Fibroblast of villous mesenchyme (primary cell): Measurements from ENCODE around the gene YKT6. TPM values are rescaled to one million over a fixed set of nuclear protein-coding genes. Genes with fewer than 3 reads are reported as not detected.

Experiments
- DNase-seq: peaks from one replicate; pipeline ENCODE4 v3.0.0-alpha.2; 2010; ENCODE audit warnings: low read depth
- H3K4me3 ChIP-seq: 2 replicates; pipeline ENCODE4 v1.5.1; 2011; ENCODE audit warnings: low read depth, mild to moderate bottlenecking, low read length
- CTCF ChIP-seq: IDR thresholded peaks from 2 replicates; pipeline ENCODE4 v1.5.1; 2012; ENCODE audit warnings: low read depth, mild to moderate bottlenecking, low read length; ENCODE audit not compliant: insufficient read depth
- total RNA-seq: library from RNA; depleted of rRNA; stranded (reverse); fragments of >200 nt; gene quantifications from 2 replicates; pipeline ENCODE4 v1.2.3, GENCODE V29; 2012

Gene YKT6
- total RNA-seq, 1 donor: 108 TPM

GRCh38 chr7:44156453-44157010, 44.2 kb upstream of the YKT6 start:
- H3K4me3 ChIP-seq: no peak overlapping the region
- no peak for TF ChIP-seq CTCF
- no peak for DNase-seq

- TF ChIP-seq CTCF: no peak
- DNase-seq: no peak
- no peak overlapping the region for H3K4me3 ChIP-seq
These were observed 43.4 kb upstream of the YKT6 start for GRCh38 chr7:44157116-44158080.

DNA sequence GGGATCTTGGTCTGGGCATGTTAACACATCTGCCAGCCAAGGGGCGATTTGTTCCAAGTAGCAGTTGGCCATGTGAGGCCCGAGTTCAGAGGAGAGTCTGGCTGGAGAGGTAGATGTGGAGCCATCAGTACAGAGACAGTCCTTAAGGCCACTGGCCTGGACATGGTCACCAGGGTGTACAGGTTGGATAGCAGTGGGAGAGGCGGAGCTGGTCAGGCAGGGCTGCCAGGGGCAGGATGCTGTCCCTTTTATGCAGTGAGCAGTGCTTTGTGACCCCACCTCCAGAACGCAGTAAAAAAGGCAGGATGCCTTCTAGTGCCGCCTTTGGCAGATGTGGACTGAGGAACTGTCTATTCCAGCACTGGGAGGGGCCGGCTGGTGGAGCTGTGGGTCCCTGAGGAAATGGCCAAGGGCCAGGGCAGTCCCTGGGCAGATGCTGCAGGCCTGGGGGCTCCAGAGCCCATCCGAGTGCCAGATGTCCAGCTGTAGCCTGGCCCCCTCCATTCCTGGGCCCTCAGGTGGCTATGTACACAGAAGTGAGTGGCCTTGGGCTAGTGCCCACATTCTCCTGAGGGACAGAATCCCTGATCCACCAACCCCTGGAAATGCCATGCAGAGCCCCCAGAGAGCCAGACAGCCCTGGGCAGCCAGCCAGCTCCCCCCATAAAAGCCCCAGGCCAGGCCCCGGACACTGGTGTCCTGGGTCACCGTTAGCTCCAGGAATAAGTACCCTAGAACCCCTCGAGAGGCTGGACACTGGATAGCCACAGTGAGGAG, 42.5 kb upstream of the YKT6 start:
- no peak for DNase-seq
- H3K4me3 ChIP-seq: no peak overlapping the region
- TF ChIP-seq CTCF: no peak

GRCh38 chr7:44158873-44159631, 41.7 kb upstream of the YKT6 start:
- TF ChIP-seq CTCF: no peak

DNA sequence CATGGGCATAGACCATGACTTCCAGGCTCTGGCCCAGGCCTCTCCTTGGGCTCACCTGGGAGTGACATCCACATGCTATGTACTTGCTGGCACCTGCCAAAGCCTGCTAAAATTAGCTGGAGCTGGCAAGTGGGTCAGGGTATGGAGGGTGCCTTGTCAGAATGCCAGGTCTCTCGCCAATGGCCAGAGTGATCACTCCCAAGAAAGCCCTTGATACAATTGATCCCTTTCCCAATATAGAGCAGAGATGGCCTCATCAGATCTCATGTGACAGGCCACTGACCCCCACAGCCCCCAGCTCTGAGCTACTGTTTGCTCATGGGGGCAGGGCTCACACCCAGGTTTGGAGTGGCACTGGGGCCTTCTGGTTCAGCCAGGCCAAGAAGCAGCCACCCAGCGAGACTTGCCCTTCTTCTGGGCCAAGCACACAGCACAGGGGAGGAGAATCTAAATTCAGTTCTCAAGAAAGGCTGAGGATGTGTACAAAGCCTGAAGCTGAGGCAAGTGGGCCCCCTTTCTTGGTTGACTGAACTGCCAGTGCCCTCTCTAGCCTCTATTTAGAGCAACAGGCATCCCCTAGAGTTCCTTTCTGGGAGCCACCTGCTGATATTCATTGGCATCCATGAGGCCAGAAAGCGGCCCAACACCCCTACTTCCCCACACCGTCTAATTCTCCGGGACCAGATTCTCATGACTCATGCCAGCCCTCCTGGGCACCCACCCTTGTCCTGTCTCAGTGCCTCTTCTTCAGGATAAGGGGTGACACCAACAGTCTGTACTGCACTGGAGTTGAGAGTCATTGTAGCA, 40.8 kb upstream of the YKT6 start:
- no peak for DNase-seq
- no peak for TF ChIP-seq CTCF
- H3K4me3 ChIP-seq: no peak overlapping the region

More at GRCh38 chr7:44158873-44159631, 41.7 kb upstream of the YKT6 start:
- DNase-seq: no peak
- no peak overlapping the region for H3K4me3 ChIP-seq
